ENCODE results near the gene SLC25A52. TPM values are rescaled to one million over a fixed set of nuclear protein-coding genes. Genes with fewer than 3 reads are reported as not detected.

Gene SLC25A52
- total RNA-seq, 1 donor from 2014 or later, result 0.20 TPM

DNA sequence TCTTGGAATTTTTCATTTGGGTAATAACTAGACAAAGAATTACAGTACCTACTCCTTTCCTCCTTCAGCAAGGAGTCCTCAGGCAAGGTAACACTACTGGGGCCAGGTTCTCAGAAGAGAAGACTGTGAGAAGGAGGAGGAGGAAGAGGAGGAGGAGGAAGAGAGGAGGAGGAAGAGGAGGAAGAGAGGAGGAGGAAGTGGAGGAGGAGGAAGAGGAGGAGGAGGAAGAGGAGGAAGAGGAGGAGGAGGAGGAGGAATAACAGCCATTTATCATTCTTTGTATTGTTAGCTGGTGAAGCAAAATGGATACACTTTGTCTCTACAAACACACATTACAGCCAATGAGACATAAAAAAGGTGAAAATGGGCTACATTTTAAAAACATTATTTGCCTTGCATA lies 32.9 kb upstream of the SLC25A52 start:
- Mint-ChIP-seq H3K4me1 (ENCODE audit: low read depth) (no peaks in the 10 kb centered on the region), H3K36me3 (ENCODE audit: low read depth) (no peaks in the 10 kb centered on the region), H3K4me3 (ENCODE audit: unreplicated experiment) (no peak overlapping the region), H3K27me3 (ENCODE audit: low read depth) (peaks cover 4% of the 10 kb centered on the region), H3K9me3 (ENCODE audit: low read depth) (peaks cover 3% of the 10 kb centered on the region), H3K27ac (ENCODE audit: unreplicated experiment) (no peak overlapping the region)
- TF ChIP-seq, protein P1, sequence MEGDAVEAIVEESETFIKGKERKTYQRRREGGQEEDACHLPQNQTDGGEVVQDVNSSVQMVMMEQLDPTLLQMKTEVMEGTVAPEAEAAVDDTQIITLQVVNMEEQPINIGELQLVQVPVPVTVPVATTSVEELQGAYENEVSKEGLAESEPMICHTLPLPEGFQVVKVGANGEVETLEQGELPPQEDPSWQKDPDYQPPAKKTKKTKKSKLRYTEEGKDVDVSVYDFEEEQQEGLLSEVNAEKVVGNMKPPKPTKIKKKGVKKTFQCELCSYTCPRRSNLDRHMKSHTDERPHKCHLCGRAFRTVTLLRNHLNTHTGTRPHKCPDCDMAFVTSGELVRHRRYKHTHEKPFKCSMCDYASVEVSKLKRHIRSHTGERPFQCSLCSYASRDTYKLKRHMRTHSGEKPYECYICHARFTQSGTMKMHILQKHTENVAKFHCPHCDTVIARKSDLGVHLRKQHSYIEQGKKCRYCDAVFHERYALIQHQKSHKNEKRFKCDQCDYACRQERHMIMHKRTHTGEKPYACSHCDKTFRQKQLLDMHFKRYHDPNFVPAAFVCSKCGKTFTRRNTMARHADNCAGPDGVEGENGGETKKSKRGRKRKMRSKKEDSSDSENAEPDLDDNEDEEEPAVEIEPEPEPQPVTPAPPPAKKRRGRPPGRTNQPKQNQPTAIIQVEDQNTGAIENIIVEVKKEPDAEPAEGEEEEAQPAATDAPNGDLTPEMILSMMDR (IDR thresholded peaks at IDR 0.05), result no peak
- no peak for DNase-seq (ENCODE audit: low spot score)

DNA sequence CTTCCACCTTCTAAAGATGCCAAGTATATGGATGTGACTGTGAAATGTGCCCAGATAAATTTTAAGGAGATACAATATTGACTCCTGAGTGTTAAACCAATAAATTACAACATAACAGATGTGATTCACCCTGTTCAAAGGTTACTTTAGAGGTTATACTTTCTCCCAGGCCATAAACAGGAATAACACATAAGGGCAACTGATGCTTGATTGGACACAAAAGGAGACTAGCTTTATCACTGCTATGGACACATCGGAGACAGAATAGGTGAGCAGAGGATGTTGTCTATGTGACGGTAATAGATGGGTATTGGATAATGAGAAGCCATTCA lies 31.9 kb upstream of the SLC25A52 start:
- Mint-ChIP-seq H3K4me1 (ENCODE audit: low read depth) (no peaks in the 10 kb centered on the region), H3K9me3 (ENCODE audit: low read depth) (peaks cover 3% of the 10 kb centered on the region), H3K4me3 (ENCODE audit: unreplicated experiment) (no peak overlapping the region), H3K27ac (ENCODE audit: unreplicated experiment) (no peak overlapping the region), H3K27me3 (ENCODE audit: low read depth) (peaks cover 4% of the 10 kb centered on the region), H3K36me3 (ENCODE audit: low read depth) (no peaks in the 10 kb centered on the region)
- TF ChIP-seq, protein P1 (IDR thresholded peaks at IDR 0.05), result no peak
- DNase-seq (ENCODE audit: low spot score), result no peak

- peaks cover 4% of the 10 kb centered on the region for H3K27me3 Mint-ChIP-seq (ENCODE audit: low read depth)
- no peaks in the 10 kb centered on the region for H3K4me1 Mint-ChIP-seq (ENCODE audit: low read depth)
- H3K9me3 Mint-ChIP-seq (ENCODE audit: low read depth), result peaks cover 3% of the 10 kb centered on the region
- TF ChIP-seq, protein P1 (IDR thresholded peaks at IDR 0.05), result no peak
- no peak overlapping the region for H3K27ac Mint-ChIP-seq (ENCODE audit: unreplicated experiment)
- H3K36me3 Mint-ChIP-seq (ENCODE audit: low read depth), result no peaks in the 10 kb centered on the region
- no peak overlapping the region for H3K4me3 Mint-ChIP-seq (ENCODE audit: unreplicated experiment)
- no peak for DNase-seq (ENCODE audit: low spot score)
Observed at GRCh38 chr18:31791817-31792579, 31.3 kb upstream of the SLC25A52 start.

- TF ChIP-seq, protein P1 (IDR thresholded peaks at IDR 0.05), result no peak
- H3K36me3 Mint-ChIP-seq (ENCODE audit: low read depth), result no peaks in the 10 kb centered on the region
- H3K4me3 Mint-ChIP-seq (ENCODE audit: unreplicated experiment), result no peak overlapping the region
- no peak overlapping the region for H3K27ac Mint-ChIP-seq (ENCODE audit: unreplicated experiment)
- H3K4me1 Mint-ChIP-seq (ENCODE audit: low read depth), result no peaks in the 10 kb centered on the region
- peaks cover 4% of the 10 kb centered on the region for H3K27me3 Mint-ChIP-seq (ENCODE audit: low read depth)
- peaks cover 3% of the 10 kb centered on the region for H3K9me3 Mint-ChIP-seq (ENCODE audit: low read depth)
- no peak for DNase-seq (ENCODE audit: low spot score)
Observed at GRCh38 chr18:31789409-31789808, 28.7 kb upstream of the SLC25A52 start.

GRCh38 chr18:31783059-31783458 lies 22.4 kb upstream of the SLC25A52 start:
- peaks cover 5% of the 10 kb centered on the region for H3K36me3 Mint-ChIP-seq (ENCODE audit: low read depth)
- no peak for DNase-seq (ENCODE audit: low spot score)
- no peak overlapping the region for H3K27ac Mint-ChIP-seq (ENCODE audit: unreplicated experiment)
- H3K27me3 Mint-ChIP-seq (ENCODE audit: low read depth), result peaks cover 2% of the 10 kb centered on the region
- peaks cover 14% of the 10 kb centered on the region for H3K9me3 Mint-ChIP-seq (ENCODE audit: low read depth)
- no peaks in the 10 kb centered on the region for H3K4me1 Mint-ChIP-seq (ENCODE audit: low read depth)
- no peak overlapping the region for H3K4me3 Mint-ChIP-seq (ENCODE audit: unreplicated experiment)
- TF ChIP-seq, protein P1 (IDR thresholded peaks at IDR 0.05), result no peak

All from chondrocyte (in vitro differentiated cells).